ENCODE data around the gene SIAH2. TPM values are rescaled to one million over a fixed set of nuclear protein-coding genes. Genes with fewer than 3 reads are reported as not detected.

SIAH2 gene
- total and polyA plus RNA-seq, 12 donors: 22.1 to 216 (median 107) TPM

DNA sequence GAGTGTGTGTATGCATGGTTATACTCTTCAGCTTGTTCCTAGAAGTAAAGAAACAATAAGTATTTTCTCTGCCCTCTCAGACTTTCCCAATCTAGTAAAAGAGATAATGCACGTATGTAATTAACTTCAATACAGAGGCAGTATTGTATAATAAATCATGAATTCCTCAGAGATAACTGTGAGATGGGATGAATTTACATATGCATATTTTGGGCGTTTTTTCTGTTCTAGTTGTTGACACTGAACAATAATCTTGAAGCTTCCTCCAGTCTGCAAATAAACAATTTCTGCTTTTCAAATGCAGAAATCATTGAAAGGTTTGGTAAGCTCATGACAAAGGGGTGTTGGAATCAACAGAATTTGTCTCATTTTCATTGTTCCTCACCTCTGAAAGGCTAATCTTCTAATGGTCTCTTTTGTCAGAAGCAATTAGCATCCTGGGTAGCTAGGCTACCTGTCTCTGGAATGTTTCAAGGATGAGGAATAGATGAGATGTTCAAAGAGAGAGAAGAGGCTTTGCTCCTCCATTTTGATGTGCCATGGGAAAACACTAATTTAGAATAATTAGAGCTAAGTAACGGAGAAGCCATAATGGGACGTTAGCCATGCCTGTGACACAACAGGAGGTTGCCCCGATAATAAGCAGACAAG lies 43.3 kb upstream of the SIAH2 start:
- TF ChIP-seq POLR2A (IDR thresholded peaks at IDR 0.05) (no peak), CTCF (IDR thresholded peaks at IDR 0.05) (no peak)
- Histone ChIP-seq H3K9me3 (replicated peaks in 1 of 3) (no peaks in the 10 kb centered on the region), H3K36me3 (replicated peaks in 1 of 2) (no peaks in the 10 kb centered on the region), H3K27me3 (no peaks in the 10 kb centered on the region), H3K27ac (no peak overlapping the region), H3K4me3 (no peak overlapping the region), H3K4me1 (replicated peaks in 1 of 2) (no peaks in the 10 kb centered on the region)
- no peak for DNase-seq
- intact Hi-C loops (cut with DNase I): no loop called here
- 72 to 75% (median 74%) methylated on average over 5 of the region's 5 CpGs for WGBS, 4 donors

DNA sequence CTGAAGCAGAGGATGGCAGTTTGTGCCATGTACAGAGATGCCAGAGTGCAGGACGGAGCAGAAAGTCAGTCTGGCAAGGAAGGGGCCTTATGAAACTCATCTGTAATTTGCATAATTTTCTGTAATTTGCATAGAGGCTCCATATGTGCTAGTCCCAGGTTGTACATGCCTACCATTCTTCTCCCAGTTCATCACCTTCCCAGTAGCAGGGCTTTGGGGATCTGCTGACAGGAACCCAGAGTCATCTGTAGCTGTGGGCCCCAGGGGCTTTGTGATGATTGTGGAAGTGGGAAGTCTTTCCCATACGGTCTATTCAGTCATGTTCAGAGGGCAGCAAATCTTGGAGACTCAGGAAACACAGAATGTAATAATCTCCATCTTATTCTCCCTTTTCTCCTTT lies 42.4 kb upstream of the SIAH2 start:
- Histone ChIP-seq H3K27ac (no peak overlapping the region), H3K36me3 (replicated peaks in 1 of 2) (no peaks in the 10 kb centered on the region), H3K4me1 (replicated peaks in 1 of 2) (no peaks in the 10 kb centered on the region), H3K9me3 (replicated peaks in 1 of 3) (no peaks in the 10 kb centered on the region), H3K4me3 (no peak overlapping the region), H3K27me3 (no peaks in the 10 kb centered on the region)
- DNase-seq: no peak
- intact Hi-C loops (cut with DNase I): no loop called here
- TF ChIP-seq POLR2A (IDR thresholded peaks at IDR 0.05) (no peak), CTCF (IDR thresholded peaks at IDR 0.05) (no peak)
- 67 to 72% (median 72%) methylated on average over 2 of the region's 2 CpGs for WGBS, 4 donors

GRCh38 chr3:150803440-150803985 lies 40.5 kb upstream of the SIAH2 start:
- no peaks in the 10 kb centered on the region for H3K27me3 ChIP-seq
- TF ChIP-seq CTCF (IDR thresholded peaks at IDR 0.05) (no peak), POLR2A (IDR thresholded peaks at IDR 0.05) (no peak)
- no peak overlapping the region for H3K4me3 ChIP-seq
- H3K27ac ChIP-seq: no peak overlapping the region
- DNase-seq: no peak
- WGBS, 4 donors: 92 to 94% (median 93%) methylated on average over 8 to 9 of the region's 9 CpGs
- H3K4me1 ChIP-seq (replicated peaks in 1 of 2): no peaks in the 10 kb centered on the region
- H3K9me3 ChIP-seq (replicated peaks in 1 of 3): no peaks in the 10 kb centered on the region
- intact Hi-C loops (cut with DNase I): no loop called here
- no peaks in the 10 kb centered on the region for H3K36me3 ChIP-seq (replicated peaks in 1 of 2)

GRCh38 chr3:150800722-150801121 lies 37.8 kb upstream of the SIAH2 start:
- intact Hi-C loops (cut with DNase I): no loop called here
- Histone ChIP-seq H3K36me3 (replicated peaks in 1 of 2) (no peaks in the 10 kb centered on the region), H3K27me3 (no peaks in the 10 kb centered on the region), H3K27ac (no peak overlapping the region), H3K4me3 (no peak overlapping the region), H3K4me1 (replicated peaks in 1 of 2) (no peaks in the 10 kb centered on the region), H3K9me3 (replicated peaks in 1 of 3) (no peaks in the 10 kb centered on the region)
- WGBS, 4 donors: 84 to 100% (median 87%) methylated on average over 2 of the region's 2 CpGs
- TF ChIP-seq POLR2A (IDR thresholded peaks at IDR 0.05) (no peak), CTCF (IDR thresholded peaks at IDR 0.05) (no peak)
- DNase-seq: no peak

Data from adrenal gland (tissue), 12 donors.